Activated naive CD8-positive, alpha-beta T cell treated with anti-CD3 and anti-CD28 coated beads, Interleukin-2, amount 50 U/mL, for 16 hours (primary cell): ENCODE data around the gene STARD3.

ENCODE experiments used
- DNase-seq: peaks from one replicate; pipeline ENCODE4 v3.0.0-alpha.2; 2020; ENCODE audit warnings: low read depth, low spot score

The STARD3 gene

DNA sequence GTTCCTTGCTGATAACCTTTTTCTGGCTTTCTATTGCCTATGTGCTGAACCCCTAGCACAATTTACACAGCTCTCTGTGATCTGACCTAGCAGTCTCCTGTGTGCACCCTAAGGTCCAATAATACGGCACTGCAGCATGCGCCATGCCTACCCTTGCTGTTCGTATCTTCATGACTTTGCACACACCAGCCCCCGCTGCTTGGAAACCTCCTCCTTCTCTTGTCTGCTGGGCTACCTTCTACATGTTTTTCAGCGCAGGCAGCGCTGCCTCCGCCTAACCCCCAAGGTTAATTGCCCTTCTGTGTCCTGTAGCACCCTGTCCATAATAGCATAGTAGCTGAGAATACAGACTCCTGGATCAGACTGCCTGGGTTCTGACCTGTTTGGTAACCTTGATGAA is 1.4 kb downstream of the STARD3 start:
- no peak for DNase-seq

- DNase-seq = no peak
Measured at GRCh38 chr17:39639043-39639442, 2.1 kb downstream of the STARD3 start.

DNA sequence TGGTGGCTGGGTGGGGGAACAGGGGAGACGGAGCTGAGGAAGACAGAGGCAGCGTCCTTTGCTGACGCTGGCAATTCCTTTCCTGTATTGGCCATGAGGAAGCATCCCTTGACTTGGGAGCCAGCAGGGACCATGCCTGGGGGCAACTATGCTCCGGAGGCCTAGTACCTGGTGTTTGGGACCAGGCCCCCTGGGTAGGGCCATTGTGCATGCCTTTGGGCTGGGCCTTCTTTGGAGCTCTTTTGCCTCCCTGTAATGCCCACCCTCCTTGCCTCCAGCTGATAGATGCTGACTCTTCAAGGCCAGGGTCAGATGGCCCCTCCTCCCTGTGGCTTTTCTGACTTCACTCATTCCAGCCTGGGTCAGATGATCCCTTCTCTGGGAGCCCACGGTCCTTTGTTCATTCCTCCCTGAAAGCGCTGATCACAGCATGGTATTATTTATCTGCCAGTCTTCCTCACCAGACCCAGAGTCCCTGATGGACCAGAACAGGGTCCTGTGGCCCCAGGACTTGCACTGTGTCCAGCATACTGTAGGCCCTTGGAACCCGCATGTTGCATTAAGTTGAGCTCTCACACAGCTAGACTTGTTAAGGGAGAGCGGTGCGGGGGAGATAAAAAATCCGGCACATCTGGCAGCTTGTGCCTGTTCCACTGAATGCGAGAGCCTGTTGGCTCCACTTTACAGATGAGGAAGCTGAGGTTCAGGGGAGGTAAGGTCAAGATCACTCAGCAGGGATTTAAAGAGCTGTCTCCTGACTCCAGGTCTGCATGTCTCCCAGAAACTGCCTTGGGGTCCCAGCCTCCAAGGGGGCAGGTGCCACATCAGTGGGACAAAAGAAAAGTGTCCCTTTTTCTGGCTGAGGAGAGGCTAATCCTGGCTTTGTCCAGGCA is 2.9 kb downstream of the STARD3 start:
- no peak for DNase-seq

GRCh38 chr17:39640591-39641031 is 3.7 kb downstream of the STARD3 start:
- DNase-seq = no peak

DNA sequence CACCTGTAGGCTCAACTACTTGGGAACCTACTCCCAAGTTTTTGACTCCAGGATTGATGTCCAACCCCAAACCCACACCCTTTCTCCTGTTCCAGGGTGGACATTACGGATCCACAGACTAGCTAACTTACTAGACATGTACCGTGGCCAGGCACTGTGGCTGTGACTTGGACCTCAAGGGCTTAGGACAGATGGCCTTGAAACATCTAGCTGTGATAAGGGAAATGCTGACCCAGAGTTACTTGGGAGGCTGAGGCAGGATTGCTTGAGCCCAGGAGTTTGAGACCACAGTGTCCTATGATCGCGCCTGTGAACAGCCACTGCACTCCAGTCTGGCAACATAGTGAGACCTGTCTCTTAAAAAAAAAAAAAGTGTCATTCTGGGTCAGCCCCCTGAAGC is 4.2 kb downstream of the STARD3 start:
- DNase-seq = no peak

DNA sequence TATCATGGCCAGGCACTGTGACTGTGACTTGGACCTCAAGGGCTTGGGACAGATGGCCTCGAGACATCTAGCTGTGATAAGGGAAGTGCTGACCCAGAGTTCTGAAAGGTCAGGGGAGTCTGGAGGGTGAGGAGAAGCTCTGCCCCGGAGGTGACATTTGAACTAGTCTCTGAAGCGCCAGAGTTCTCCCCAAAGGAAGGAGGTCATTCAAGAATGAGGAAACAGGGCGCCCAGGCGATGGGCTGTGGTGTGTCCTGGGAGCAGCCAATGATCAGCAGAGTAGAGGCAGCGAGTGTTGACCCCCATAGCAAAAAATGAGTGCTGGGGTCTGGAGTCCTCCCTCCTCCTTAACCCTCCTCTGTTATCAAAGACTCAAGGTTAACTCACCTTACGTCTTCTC is 4.9 kb downstream of the STARD3 start:
- DNase-seq = no peak

- DNase-seq = no peak
Measured at GRCh38 chr17:39642291-39643074, 5.5 kb downstream of the STARD3 start.

- no peak for DNase-seq
Measured at GRCh38 chr17:39643271-39643670, 6.3 kb downstream of the STARD3 start.

GRCh38 chr17:39647256-39647655 is 10.3 kb downstream of the STARD3 start:
- no peak for DNase-seq

GRCh38 chr17:39648616-39649366 is 11.8 kb downstream of the STARD3 start:
- DNase-seq = no peak

DNA sequence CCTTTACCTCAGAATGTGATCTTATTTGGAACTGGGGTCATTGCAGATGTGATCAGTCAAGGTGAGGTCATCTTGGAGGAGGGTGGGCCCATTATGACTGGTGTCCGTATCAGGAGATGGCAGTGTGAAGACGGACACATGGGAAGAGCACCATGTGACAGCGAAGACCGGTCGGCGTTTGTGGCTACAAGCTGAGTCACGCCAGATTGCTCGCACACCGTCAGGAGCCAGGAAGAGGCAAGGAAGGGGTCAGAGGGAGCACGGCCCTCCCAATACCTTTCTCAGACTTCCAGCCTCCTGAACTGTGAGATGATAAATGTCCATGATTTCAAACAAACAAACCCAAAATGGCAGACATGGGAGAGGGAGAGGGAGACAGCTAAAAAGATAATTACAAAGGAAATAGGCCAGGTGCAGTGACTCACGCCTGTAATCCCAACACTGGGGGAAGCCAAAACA is 13.2 kb downstream of the STARD3 start:
- no peak for DNase-seq

GRCh38 chr17:39651923-39652586 is 15.1 kb downstream of the STARD3 start:
- no peak for DNase-seq

DNA sequence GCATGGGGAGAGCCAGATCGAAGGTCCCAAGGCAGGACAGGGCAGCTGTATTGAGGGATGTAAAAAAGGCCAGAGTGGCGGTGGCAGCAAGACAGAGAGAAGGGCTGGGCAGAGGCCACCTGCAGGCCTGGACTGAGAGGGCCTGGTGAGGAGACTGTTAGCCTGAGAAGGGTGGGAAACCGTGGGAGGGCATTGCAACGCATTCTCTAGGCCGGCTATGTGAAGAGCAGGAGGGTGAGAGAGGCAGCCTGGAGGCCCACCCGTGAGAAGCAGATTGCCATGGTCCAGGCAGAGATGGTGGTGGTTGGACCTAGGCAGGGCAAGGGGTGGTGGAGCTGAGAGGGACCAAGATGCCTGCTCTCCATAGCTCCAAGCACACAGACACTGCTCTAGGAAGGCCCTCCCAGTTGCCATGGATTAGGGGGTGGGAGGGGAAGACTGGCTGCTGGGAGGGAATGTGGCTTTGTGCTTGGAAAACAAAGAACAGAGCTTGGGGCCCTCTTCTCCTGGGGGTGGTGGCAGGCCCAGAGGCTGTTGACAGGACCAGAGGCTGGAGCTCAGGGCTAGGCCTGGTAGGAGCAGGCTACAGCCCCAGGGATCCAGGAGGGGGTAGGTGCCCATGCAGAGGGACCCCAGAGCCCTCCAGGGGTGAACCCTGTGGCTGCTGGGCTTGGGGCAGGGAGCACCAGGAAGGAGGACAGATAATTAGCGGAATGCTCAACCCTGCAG is 15.8 kb downstream of the STARD3 start:
- DNase-seq = no peak

DNA sequence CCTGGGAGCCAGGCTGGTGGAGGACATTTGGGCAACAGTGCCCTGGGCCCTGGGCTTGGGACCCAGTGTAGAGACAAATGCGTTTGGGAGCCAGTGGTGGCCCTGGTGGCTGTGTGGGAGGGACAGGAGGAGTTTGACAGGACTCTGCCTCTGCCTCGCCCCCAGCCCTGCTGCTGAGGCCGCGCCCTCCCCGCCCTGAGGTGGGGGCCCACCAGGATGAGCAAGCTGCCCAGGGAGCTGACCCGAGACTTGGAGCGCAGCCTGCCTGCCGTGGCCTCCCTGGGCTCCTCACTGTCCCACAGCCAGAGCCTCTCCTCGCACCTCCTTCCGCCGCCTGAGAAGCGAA is 16.3 kb downstream of the STARD3 start:
- no peak for DNase-seq

- DNase-seq = peak; percentile 48
Measured at GRCh38 chr17:39653662-39654331, 16.9 kb downstream of the STARD3 start.

GRCh38 chr17:39655105-39655504 is 18.2 kb downstream of the STARD3 start:
- DNase-seq = no peak

- no peak for DNase-seq
Measured at GRCh38 chr17:39658346-39658745, 21.4 kb downstream of the STARD3 start.

- no peak for DNase-seq
Measured at GRCh38 chr17:39658760-39659159, 21.8 kb downstream of the STARD3 start.

- no peak for DNase-seq
Measured at GRCh38 chr17:39659279-39660010, 22.5 kb downstream of the STARD3 start.

GRCh38 chr17:39660011-39660360 is 23.0 kb downstream of the STARD3 start:
- DNase-seq = no peak
